ENCODE data around the gene MPC1L.
A peak's percentile ranks its signal among the peaks of the same experiment; 100 is the strongest.
"Not testable (repeated sequence)": the region's sequence is repeated elsewhere in the genome, so short reads cannot be mapped to it uniquely, and the experiment has no call there.

Gene MPC1L

GRCh38 chrX:40623139-40623536 lies at the start of gene MPC1L:
MPC1L (plus strand) TSS chrX:40623428; CDS start chrX:40623566, 138 bp downstream.
- DNase-seq (ENCODE audit: low read depth in 1 of 2, low spot score in 1 of 2) = no peak
- TF ChIP-seq JUND (IDR thresholded peaks at IDR 0.05; ENCODE audit: low read depth) = no peak
- in situ Hi-C loops (cut with HindIII; ENCODE audit: low pct_unique_long_range_greater_than_20kb, low sequenced_read_pairs) = no loop called here

DNA sequence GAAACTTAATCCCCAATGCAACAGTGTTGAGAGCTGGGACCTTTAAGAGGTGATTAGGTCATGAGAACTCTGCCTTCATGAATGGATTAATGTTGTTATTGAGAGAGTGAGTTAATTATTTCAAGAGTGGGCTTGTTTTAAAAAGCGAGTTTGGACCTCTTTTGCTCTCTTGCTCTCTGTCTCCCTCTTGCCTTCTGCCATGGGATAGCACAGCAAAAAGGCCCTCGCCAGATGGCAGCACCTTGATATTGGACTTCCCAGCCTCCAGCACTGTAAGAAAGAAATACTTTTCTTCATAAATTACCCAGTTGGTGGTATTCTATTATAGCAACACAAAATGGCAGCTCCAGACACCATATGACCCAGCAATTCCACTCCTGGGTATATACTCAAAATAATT lies 49.5 kb upstream of the MPC1L start:
- in situ Hi-C loops (cut with HindIII; ENCODE audit: low pct_unique_long_range_greater_than_20kb, low sequenced_read_pairs) = no loop called here
- DNase-seq (ENCODE audit: low read depth in 1 of 2, low spot score in 1 of 2) = peak in 1 of 2 experiments; percentile 64
- no peak for TF ChIP-seq JUND (IDR thresholded peaks at IDR 0.05; ENCODE audit: low read depth)

DNA sequence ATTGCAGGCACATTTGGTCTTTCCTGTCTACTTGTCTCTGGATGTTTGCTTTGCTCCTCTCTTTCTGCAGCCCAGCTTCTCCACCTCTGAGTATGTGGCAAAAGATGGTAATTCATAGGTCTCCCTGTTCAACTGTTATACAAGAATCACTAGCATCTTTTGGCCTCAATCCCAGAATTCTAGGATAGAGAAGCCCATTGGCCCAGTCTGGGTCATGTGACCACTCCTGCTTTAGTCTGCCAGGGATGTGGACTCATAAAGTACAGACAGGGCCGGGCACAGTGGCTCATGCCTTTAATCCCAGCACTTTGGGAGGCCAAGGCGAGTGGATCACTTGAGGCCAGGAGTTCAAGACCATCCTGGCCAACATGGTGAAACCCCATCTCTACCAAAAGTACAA lies 47.8 kb upstream of the MPC1L start:
- DNase-seq (ENCODE audit: low read depth in 1 of 2, low spot score in 1 of 2) = peak in 1 of 2 experiments; percentile 76
- in situ Hi-C loops (cut with HindIII; ENCODE audit: low pct_unique_long_range_greater_than_20kb, low sequenced_read_pairs) = not testable (repeated sequence)

GRCh38 chrX:40576291-40576690 lies 46.9 kb upstream of the MPC1L start:
- in situ Hi-C loops (cut with HindIII; ENCODE audit: low pct_unique_long_range_greater_than_20kb, low sequenced_read_pairs) = no loop called here

DNA sequence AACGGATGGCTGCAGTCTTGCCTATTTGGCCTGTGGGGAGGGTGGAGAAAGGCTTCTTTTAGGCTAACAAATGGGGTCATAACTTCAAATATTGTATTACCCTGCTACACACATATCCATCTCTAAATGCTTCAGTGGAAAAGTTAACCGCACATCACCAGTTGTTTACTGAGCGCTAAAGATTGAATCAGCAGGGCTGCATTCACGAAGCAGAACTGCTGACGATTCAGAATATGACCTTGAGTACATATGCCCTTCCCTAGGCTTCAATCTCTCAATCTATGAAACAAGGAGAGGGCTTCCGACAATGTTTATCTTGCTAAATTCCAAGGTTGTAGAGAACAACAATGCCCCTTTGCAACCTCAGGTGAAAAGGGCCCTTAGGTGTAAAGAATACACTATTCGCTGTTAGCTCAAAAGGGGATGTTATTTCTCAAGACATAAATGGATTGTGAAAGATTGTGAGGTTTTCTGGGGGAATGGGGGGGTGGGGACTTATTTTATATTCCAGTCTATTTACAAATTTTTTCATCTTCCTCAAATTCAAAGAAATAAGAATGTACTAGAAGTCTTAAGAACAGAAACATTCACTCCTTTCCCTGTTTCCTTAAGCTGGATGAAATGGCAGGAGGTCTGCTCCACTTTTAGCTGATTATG lies 45.1 kb upstream of the MPC1L start:
- in situ Hi-C loops (cut with HindIII; ENCODE audit: low pct_unique_long_range_greater_than_20kb, low sequenced_read_pairs) = no loop called here
- peak in 1 of 2 experiments; percentile 44 for DNase-seq (ENCODE audit: low read depth in 1 of 2, low spot score in 1 of 2)

More at GRCh38 chrX:40576291-40576690, 46.9 kb upstream of the MPC1L start:
- peak in 1 of 2 experiments; percentile 4 for DNase-seq (ENCODE audit: low read depth in 1 of 2, low spot score in 1 of 2)
- no peak for TF ChIP-seq JUND (IDR thresholded peaks at IDR 0.05; ENCODE audit: low read depth)

DNA sequence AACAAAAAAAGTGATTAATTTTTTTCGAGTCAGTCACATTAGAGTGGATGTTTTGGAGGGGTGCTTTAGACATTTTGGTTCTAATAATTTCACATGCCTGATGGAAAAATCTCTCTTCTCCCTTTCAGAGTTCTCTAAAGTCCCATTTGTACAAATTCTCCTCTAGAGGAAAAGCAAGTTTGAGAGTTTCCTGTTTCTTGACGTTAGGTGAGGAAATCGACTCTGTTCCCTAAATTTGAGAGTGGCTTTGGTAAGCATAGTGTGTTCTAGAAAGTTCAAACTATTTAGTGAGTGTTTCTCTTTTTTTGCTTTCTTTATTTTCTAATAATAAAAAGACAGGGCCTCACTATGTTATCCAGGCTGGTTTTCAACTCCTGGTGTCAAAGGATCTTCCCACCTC lies 44.1 kb upstream of the MPC1L start:
- no peak for TF ChIP-seq JUND (IDR thresholded peaks at IDR 0.05; ENCODE audit: low read depth)
- DNase-seq (ENCODE audit: low read depth in 1 of 2, low spot score in 1 of 2) = no peak
- in situ Hi-C loops (cut with HindIII; ENCODE audit: low pct_unique_long_range_greater_than_20kb, low sequenced_read_pairs) = no loop called here

More for the DNA sequence above, 45.1 kb upstream of the MPC1L start:
- TF ChIP-seq JUND (IDR thresholded peaks at IDR 0.05; ENCODE audit: low read depth) = no peak

GRCh38 chrX:40579900-40580536 lies 43.2 kb upstream of the MPC1L start:
- TF ChIP-seq JUND (IDR thresholded peaks at IDR 0.05; ENCODE audit: low read depth) = no peak
- in situ Hi-C loops (cut with HindIII; ENCODE audit: low pct_unique_long_range_greater_than_20kb, low sequenced_read_pairs) = no loop called here
- no peak for DNase-seq (ENCODE audit: low read depth in 1 of 2, low spot score in 1 of 2)

DNA sequence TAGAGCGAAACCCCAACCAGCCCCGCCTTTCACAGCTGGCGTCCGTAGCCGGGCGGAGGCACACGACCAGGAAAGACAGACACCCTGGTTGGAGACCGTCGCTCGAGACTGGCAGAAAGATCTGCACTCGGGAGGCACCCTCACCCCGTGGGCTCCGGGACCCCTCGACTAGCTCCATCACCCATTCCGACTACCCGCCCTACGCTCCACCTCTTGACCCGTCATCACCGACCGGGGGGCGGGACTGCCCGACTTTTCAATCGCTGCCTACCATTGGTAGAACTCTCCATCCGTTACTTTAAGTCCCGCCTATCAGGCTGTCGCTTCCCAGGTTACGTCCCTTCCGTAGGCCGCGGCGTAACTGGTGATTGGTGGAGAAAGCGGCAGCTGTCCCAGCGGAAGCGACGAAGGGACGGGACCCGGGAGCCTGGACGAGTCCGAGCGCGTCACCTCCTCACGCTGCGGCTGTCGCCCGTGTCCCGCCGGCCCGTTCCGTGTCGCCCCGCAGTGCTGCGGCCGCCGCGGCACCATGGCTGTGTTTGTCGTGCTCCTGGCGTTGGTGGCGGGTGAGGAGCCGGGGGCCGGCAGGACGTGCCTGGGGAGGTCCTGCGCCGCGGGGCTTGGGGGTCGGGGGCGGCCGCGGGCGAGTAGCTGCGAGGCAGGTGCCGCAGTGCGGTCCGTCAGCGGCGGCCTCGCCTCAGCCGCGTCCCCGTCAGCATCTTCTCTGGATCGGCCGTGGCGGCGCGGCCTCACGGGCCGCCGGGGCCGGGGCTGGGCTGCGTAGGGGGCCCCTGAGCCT lies 42.5 kb upstream of the MPC1L start, which contains the start of gene ATP6AP2:
Gene ATP6AP2 (plus strand): TSS at position 434 of the 799 bp plus-strand sequence. CDS start 96 bp downstream, at position 530.
- TF ChIP-seq JUND (IDR thresholded peaks at IDR 0.05; ENCODE audit: low read depth) = no peak
- in situ Hi-C loops (cut with HindIII; ENCODE audit: low pct_unique_long_range_greater_than_20kb, low sequenced_read_pairs) = no loop called here
- peak; percentile 83 to 97 for DNase-seq (ENCODE audit: low read depth in 1 of 2, low spot score in 1 of 2)

GRCh38 chrX:40581336-40581920 lies 41.8 kb upstream of the MPC1L start:
- peak in 1 of 2 experiments; percentile 13 for DNase-seq (ENCODE audit: low read depth in 1 of 2, low spot score in 1 of 2)
- in situ Hi-C loops (cut with HindIII; ENCODE audit: low pct_unique_long_range_greater_than_20kb, low sequenced_read_pairs) = no loop called here
- no peak for TF ChIP-seq JUND (IDR thresholded peaks at IDR 0.05; ENCODE audit: low read depth)

- DNase-seq (ENCODE audit: low read depth in 1 of 2, low spot score in 1 of 2); in situ Hi-C loops (cut with HindIII; ENCODE audit: low pct_unique_long_range_greater_than_20kb, low sequenced_read_pairs): not testable (repeated sequence)
Measured at GRCh38 chrX:40582178-40582577, 41.0 kb upstream of the MPC1L start.

DNA sequence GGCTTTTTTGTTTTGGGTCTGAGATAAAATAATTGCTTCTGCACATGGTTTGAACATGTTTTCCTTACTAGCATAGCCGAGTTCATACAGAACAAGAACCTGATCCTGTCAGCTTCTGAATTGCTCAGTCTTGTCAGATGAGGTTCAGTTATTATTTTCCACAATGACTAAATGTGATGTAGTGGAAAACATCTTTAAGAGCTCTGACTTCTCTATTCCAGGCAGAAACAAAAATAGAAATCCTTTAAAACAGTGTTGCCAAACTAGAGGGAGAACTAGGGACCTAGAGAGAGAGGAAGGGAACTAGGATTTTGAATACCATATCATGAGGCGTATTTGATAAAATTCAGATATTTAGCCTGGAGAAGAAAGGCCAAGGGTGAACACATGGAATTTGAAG lies 40.4 kb upstream of the MPC1L start:
- in situ Hi-C loops (cut with HindIII; ENCODE audit: low pct_unique_long_range_greater_than_20kb, low sequenced_read_pairs) = no loop called here
- no peak for TF ChIP-seq JUND (IDR thresholded peaks at IDR 0.05; ENCODE audit: low read depth)
- no peak for DNase-seq (ENCODE audit: low read depth in 1 of 2, low spot score in 1 of 2)

GRCh38 chrX:40587623-40588022 lies 35.6 kb upstream of the MPC1L start:
- in situ Hi-C loops (cut with HindIII; ENCODE audit: low pct_unique_long_range_greater_than_20kb, low sequenced_read_pairs); DNase-seq (ENCODE audit: low read depth in 1 of 2, low spot score in 1 of 2): not testable (repeated sequence)

GRCh38 chrX:40589616-40590321 lies 33.5 kb upstream of the MPC1L start:
- in situ Hi-C loops (cut with HindIII; ENCODE audit: low pct_unique_long_range_greater_than_20kb, low sequenced_read_pairs) = not testable (repeated sequence)

More at GRCh38 chrX:40589616-40590321, 33.5 kb upstream of the MPC1L start:
- not testable (repeated sequence) for DNase-seq (ENCODE audit: low read depth in 1 of 2, low spot score in 1 of 2)

Data from T47D (cell line).